ENCODE results near the gene KIF26A. TPM values are rescaled to one million over a fixed set of nuclear protein-coding genes. Genes with fewer than 3 reads are reported as not detected.

Gene KIF26A
- total RNA-seq, 2 experiments from 2014 or later = 0.35 to 0.50 TPM

GRCh38 chr14:104112609-104113571 is 25.5 kb upstream of the KIF26A start:
- POLR2A ChIA-PET = interaction anchor here (0.6 kb wide), 1 partner anchor 377 kb away, joined by 4 read pairs; no protein-coding TSS in a partner anchor
- Mint-ChIP-seq H3K9me3 (no peaks in the 10 kb centered on the region), H3K4me3 (no peak overlapping the region), H3K27ac (no peak overlapping the region), H3K27me3 (peaks cover 10% of the 10 kb centered on the region), H3K4me1 (no peaks in the 10 kb centered on the region), H3K36me3 (ENCODE audit: low read depth) (no peaks in the 10 kb centered on the region)
- CTCF ChIA-PET = no interaction called here
- no peak for DNase-seq

GRCh38 chr14:104113631-104114420 is 24.6 kb upstream of the KIF26A start:
- H3K27ac Mint-ChIP-seq = no peak overlapping the region
- ChIA-PET POLR2A (no interaction called here), CTCF (interaction anchor here (1.8 kb wide), 1 partner anchor 36 kb away, joined by 5 read pairs; no protein-coding TSS in a partner anchor)
- no peaks in the 10 kb centered on the region for H3K9me3 Mint-ChIP-seq
- no peaks in the 10 kb centered on the region for H3K4me1 Mint-ChIP-seq
- H3K27me3 Mint-ChIP-seq = peaks cover 17% of the 10 kb centered on the region
- DNase-seq = no peak
- no peaks in the 10 kb centered on the region for H3K36me3 Mint-ChIP-seq (ENCODE audit: low read depth)
- no peak overlapping the region for H3K4me3 Mint-ChIP-seq

- H3K36me3 Mint-ChIP-seq (ENCODE audit: low read depth) = no peaks in the 10 kb centered on the region
- H3K27me3 Mint-ChIP-seq = peaks cover 24% of the 10 kb centered on the region
- no peak overlapping the region for H3K27ac Mint-ChIP-seq
- DNase-seq = no peak
- POLR2A ChIA-PET = no interaction called here
- CTCF ChIA-PET = interaction anchor here (1.8 kb wide), 1 partner anchor 37 kb away, joined by 5 read pairs; no protein-coding TSS in a partner anchor
- H3K4me1 Mint-ChIP-seq = no peaks in the 10 kb centered on the region
- no peaks in the 10 kb centered on the region for H3K9me3 Mint-ChIP-seq
- H3K4me3 Mint-ChIP-seq = no peak overlapping the region
Measured at GRCh38 chr14:104114421-104115130, 23.8 kb upstream of the KIF26A start.

- no peak for DNase-seq
- H3K27me3 Mint-ChIP-seq = peaks cover 28% of the 10 kb centered on the region
- no peak overlapping the region for H3K4me3 Mint-ChIP-seq
- no peaks in the 10 kb centered on the region for H3K36me3 Mint-ChIP-seq (ENCODE audit: low read depth)
- CTCF ChIA-PET = interaction anchor here (1.8 kb wide), 1 partner anchor 38 kb away, joined by 5 read pairs; no protein-coding TSS in a partner anchor
- POLR2A ChIA-PET = no interaction called here
- H3K9me3 Mint-ChIP-seq = no peaks in the 10 kb centered on the region
- H3K4me1 Mint-ChIP-seq = no peaks in the 10 kb centered on the region
- no peak overlapping the region for H3K27ac Mint-ChIP-seq
Measured at GRCh38 chr14:104115131-104115600, 23.2 kb upstream of the KIF26A start.

- no peak for DNase-seq
- POLR2A ChIA-PET = no interaction called here
- Mint-ChIP-seq H3K27ac (no peak overlapping the region), H3K9me3 (no peaks in the 10 kb centered on the region), H3K27me3 (peaks cover 31% of the 10 kb centered on the region), H3K36me3 (ENCODE audit: low read depth) (no peaks in the 10 kb centered on the region), H3K4me1 (no peaks in the 10 kb centered on the region), H3K4me3 (no peak overlapping the region)
- CTCF ChIA-PET = interaction anchor here (0.6 to 1.8 kb wide), 2 partner anchors 38 to 1143 kb away, joined by 3 to 5 read pairs; no protein-coding TSS in a partner anchor
Measured at GRCh38 chr14:104115691-104116287, 22.6 kb upstream of the KIF26A start.

GRCh38 chr14:104116288-104116755 is 22.1 kb upstream of the KIF26A start:
- Mint-ChIP-seq H3K4me1 (no peaks in the 10 kb centered on the region), H3K27me3 (peaks cover 37% of the 10 kb centered on the region)
- no peak for DNase-seq

GRCh38 chr14:104116756-104117340 is 21.5 kb upstream of the KIF26A start:
- no peaks in the 10 kb centered on the region for H3K36me3 Mint-ChIP-seq (ENCODE audit: low read depth)

More at GRCh38 chr14:104116288-104116755, 22.1 kb upstream of the KIF26A start:
- POLR2A ChIA-PET = no interaction called here
- Mint-ChIP-seq H3K9me3 (no peaks in the 10 kb centered on the region), H3K4me3 (peak overlapping the region; percentile 27), H3K36me3 (ENCODE audit: low read depth) (no peaks in the 10 kb centered on the region), H3K27ac (no peak overlapping the region)
- CTCF ChIA-PET = no interaction called here

GRCh38 chr14:104117341-104118005 is 20.9 kb upstream of the KIF26A start:
- H3K4me3 Mint-ChIP-seq = no peak overlapping the region
- H3K9me3 Mint-ChIP-seq = no peaks in the 10 kb centered on the region
- H3K4me1 Mint-ChIP-seq = no peaks in the 10 kb centered on the region
- peaks cover 39% of the 10 kb centered on the region for H3K27me3 Mint-ChIP-seq
- ChIA-PET POLR2A (no interaction called here), CTCF (no interaction called here)
- DNase-seq = no peak
- no peaks in the 10 kb centered on the region for H3K36me3 Mint-ChIP-seq (ENCODE audit: low read depth)
- H3K27ac Mint-ChIP-seq = no peak overlapping the region

More at GRCh38 chr14:104116756-104117340, 21.5 kb upstream of the KIF26A start:
- ChIA-PET POLR2A (no interaction called here), CTCF (no interaction called here)
- Mint-ChIP-seq H3K4me1 (no peaks in the 10 kb centered on the region), H3K9me3 (no peaks in the 10 kb centered on the region), H3K27me3 (peaks cover 39% of the 10 kb centered on the region), H3K27ac (no peak overlapping the region), H3K4me3 (no peak overlapping the region)
- no peak for DNase-seq

GRCh38 chr14:104118006-104118844 is 20.2 kb upstream of the KIF26A start:
- no peaks in the 10 kb centered on the region for H3K9me3 Mint-ChIP-seq
- peaks cover 40% of the 10 kb centered on the region for H3K27me3 Mint-ChIP-seq
- no peak for DNase-seq
- H3K4me3 Mint-ChIP-seq = no peak overlapping the region
- no peak overlapping the region for H3K27ac Mint-ChIP-seq
- POLR2A ChIA-PET = no interaction called here
- no peaks in the 10 kb centered on the region for H3K36me3 Mint-ChIP-seq (ENCODE audit: low read depth)
- CTCF ChIA-PET = no interaction called here
- H3K4me1 Mint-ChIP-seq = no peaks in the 10 kb centered on the region

GRCh38 chr14:104119119-104119487 is 19.3 kb upstream of the KIF26A start:
- no peak for DNase-seq
- H3K9me3 Mint-ChIP-seq = no peaks in the 10 kb centered on the region
- H3K4me3 Mint-ChIP-seq = no peak overlapping the region
- CTCF ChIA-PET = interaction anchor here (0.6 kb wide), 1 partner anchor 11 kb away, joined by 3 read pairs; no protein-coding TSS in a partner anchor
- H3K27me3 Mint-ChIP-seq = peaks cover 41% of the 10 kb centered on the region
- no peak overlapping the region for H3K27ac Mint-ChIP-seq
- no peaks in the 10 kb centered on the region for H3K4me1 Mint-ChIP-seq
- POLR2A ChIA-PET = no interaction called here
- H3K36me3 Mint-ChIP-seq (ENCODE audit: low read depth) = no peaks in the 10 kb centered on the region

All from activated CD4-positive, alpha-beta T cell treated with anti-CD3 and anti-CD28 coated beads, Interleukin-2, amount 10 ng/mL, durations not matched to agents 7 days and 5 days (primary cell).